Jurkat, Clone E6-1 (cell line): ENCODE data around the gene FAM180B. TPM values are rescaled to one million over a fixed set of nuclear protein-coding genes. Genes with fewer than 3 reads are reported as not detected.
"Not testable (repeated sequence)": the region's sequence is repeated elsewhere in the genome, so short reads cannot be mapped to it uniquely, and the experiment has no call there.

ENCODE experiments used
- DNase-seq: peaks from one replicate; pipeline ENCODE4 v3.0.0-alpha.2; 2011; ENCODE audit warnings: low read depth, low spot score
- H3K4me3 ChIP-seq: 2 replicates; pipeline ENCODE4 v1.5.1; 2011; ENCODE audit warnings: mild to moderate bottlenecking, low read length, control low read depth, moderate library complexity
- polyA plus RNA-seq: library from polyadenylated mRNA; unstranded; fragments of >200 nt; gene quantifications from one replicate; pipeline ENCODE4 v1.2.1, GENCODE V29; 2012; ENCODE audit warnings: missing spikeins; ENCODE audit not compliant: insufficient read length, insufficient read depth

FAM180B gene
- polyA plus RNA-seq: not detected

GRCh38 chr11:47586098-47586855 is at the start of gene FAM180B:
FAM180B (plus strand) TSS chr11:47586678; CDS start chr11:47586769, 91 bp downstream.
- DNase-seq: no peak
- H3K4me3 ChIP-seq: no peak within 1 kb of the TSS

- no peak for DNase-seq
- H3K4me3 ChIP-seq: no peak overlapping the region
These were observed 49.6 kb upstream of the FAM180B start for GRCh38 chr11:47536915-47537314.

GRCh38 chr11:47538741-47539565 is 47.5 kb upstream of the FAM180B start:
- H3K4me3 ChIP-seq: no peak overlapping the region
- no peak for DNase-seq

- DNase-seq: no peak
- H3K4me3 ChIP-seq: no peak overlapping the region
These were observed 46.8 kb upstream of the FAM180B start for GRCh38 chr11:47539681-47540039.

GRCh38 chr11:47541070-47541469 is 45.4 kb upstream of the FAM180B start:
- no peak overlapping the region for H3K4me3 ChIP-seq
- no peak for DNase-seq

- no peak overlapping the region for H3K4me3 ChIP-seq
- no peak for DNase-seq
These were observed 41.2 kb upstream of the FAM180B start for GRCh38 chr11:47545298-47545697.

GRCh38 chr11:47546274-47546673 is 40.2 kb upstream of the FAM180B start:
- DNase-seq, H3K4me3 ChIP-seq: not testable (repeated sequence)

- no peak overlapping the region for H3K4me3 ChIP-seq
These were observed 36.0 kb upstream of the FAM180B start for GRCh38 chr11:47550288-47551047.

GRCh38 chr11:47551086-47551485 is 35.4 kb upstream of the FAM180B start:
- peak; percentile 30 for DNase-seq
- H3K4me3 ChIP-seq: peak overlapping the region; percentile 94

More at GRCh38 chr11:47550288-47551047, 36.0 kb upstream of the FAM180B start:
- no peak for DNase-seq

GRCh38 chr11:47552056-47552565 is 34.4 kb upstream of the FAM180B start:
- no peak for DNase-seq
- peak overlapping the region; percentile 94 for H3K4me3 ChIP-seq

- H3K4me3 ChIP-seq: peak within 1 kb of the TSS; percentile 94
- peak; percentile 82 for DNase-seq
These were observed 33.7 kb upstream of the FAM180B start, which contains the start of gene CELF1 for GRCh38 chr11:47552566-47553405. CELF1 (minus strand) TSS chr11:47553132; CDS start chr11:47499523, 53,609 bp downstream.

- no peak for DNase-seq
- H3K4me3 ChIP-seq: peak overlapping the region; percentile 67
These were observed 33.1 kb upstream of the FAM180B start for GRCh38 chr11:47553406-47553743.

- not testable (repeated sequence) for DNase-seq, H3K4me3 ChIP-seq
These were observed 29.5 kb upstream of the FAM180B start for GRCh38 chr11:47557004-47557403.

- no peak for DNase-seq
- no peak overlapping the region for H3K4me3 ChIP-seq
These were observed 27.8 kb upstream of the FAM180B start for GRCh38 chr11:47558695-47559094.

- no peak overlapping the region for H3K4me3 ChIP-seq
- DNase-seq: no peak
These were observed 26.1 kb upstream of the FAM180B start for GRCh38 chr11:47560426-47560825.

- DNase-seq: not testable (repeated sequence)
These were observed 24.1 kb upstream of the FAM180B start for GRCh38 chr11:47562393-47562792.

GRCh38 chr11:47564366-47564765 is 22.1 kb upstream of the FAM180B start:
- DNase-seq, H3K4me3 ChIP-seq: not testable (repeated sequence)

More at GRCh38 chr11:47562393-47562792, 24.1 kb upstream of the FAM180B start:
- H3K4me3 ChIP-seq: not testable (repeated sequence)

- DNase-seq: no peak
- H3K4me3 ChIP-seq: peak overlapping the region; percentile 64
These were observed 21.5 kb upstream of the FAM180B start for GRCh38 chr11:47564933-47565339.
